GM03348 (cell line): ENCODE results near the gene GYPC.
"Not testable (repeated sequence)": the region's sequence is repeated elsewhere in the genome, so short reads cannot be mapped to it uniquely, and the experiment has no call there.

ENCODE experiments used
- DNase-seq: peaks from one replicate; pipeline ENCODE4 v3.0.0; 2012; ENCODE audit warnings: low spot score

The GYPC gene

GRCh38 chr2:126655500-126656430 lies at the start of gene GYPC:
Gene GYPC, plus strand, starts transcription at chr2:126656158. Its CDS starts 106 bp downstream, at chr2:126656264.
- DNase-seq = peak; percentile 60

GRCh38 chr2:126614524-126615227 lies 41.3 kb upstream of the GYPC start:
- peak; percentile 18 for DNase-seq

GRCh38 chr2:126616606-126617069 lies 39.3 kb upstream of the GYPC start:
- DNase-seq = no peak

GRCh38 chr2:126620302-126620701 lies 35.7 kb upstream of the GYPC start:
- no peak for DNase-seq

GRCh38 chr2:126623000-126623399 lies 33.0 kb upstream of the GYPC start:
- DNase-seq = no peak

- no peak for DNase-seq
These were observed 28.3 kb upstream of the GYPC start for GRCh38 chr2:126627643-126628042.

GRCh38 chr2:126634273-126634861 lies 21.6 kb upstream of the GYPC start:
- peak; percentile 19 for DNase-seq

- peak; percentile 41 for DNase-seq
These were observed 20.7 kb upstream of the GYPC start for GRCh38 chr2:126635281-126635680.

GRCh38 chr2:126635736-126636135 lies 20.2 kb upstream of the GYPC start:
- DNase-seq = no peak

- no peak for DNase-seq
These were observed 18.6 kb upstream of the GYPC start for GRCh38 chr2:126637386-126637785.

GRCh38 chr2:126638746-126639145 lies 17.2 kb upstream of the GYPC start:
- DNase-seq = no peak

GRCh38 chr2:126639276-126639675 lies 16.7 kb upstream of the GYPC start:
- DNase-seq = no peak

GRCh38 chr2:126641294-126641693 lies 14.7 kb upstream of the GYPC start:
- not testable (repeated sequence) for DNase-seq

GRCh38 chr2:126642031-126642430 lies 13.9 kb upstream of the GYPC start:
- DNase-seq = no peak

GRCh38 chr2:126643431-126643830 lies 12.5 kb upstream of the GYPC start:
- DNase-seq = no peak

- DNase-seq = no peak
These were observed 12.0 kb upstream of the GYPC start for GRCh38 chr2:126643972-126644371.

- no peak for DNase-seq
These were observed 11.2 kb upstream of the GYPC start for GRCh38 chr2:126644630-126645191.

GRCh38 chr2:126645211-126645618 lies 10.7 kb upstream of the GYPC start:
- no peak for DNase-seq

- DNase-seq = no peak
These were observed 9.9 kb upstream of the GYPC start for GRCh38 chr2:126646026-126646425.

GRCh38 chr2:126647714-126648344 lies 8.1 kb upstream of the GYPC start:
- not testable (repeated sequence) for DNase-seq

- DNase-seq = not testable (repeated sequence)
These were observed 7.6 kb upstream of the GYPC start for GRCh38 chr2:126648345-126648786.

GRCh38 chr2:126649101-126649500 lies 6.9 kb upstream of the GYPC start:
- DNase-seq = no peak
